ENCODE measurements around the gene BCOR. TPM values are rescaled to one million over a fixed set of nuclear protein-coding genes. Genes with fewer than 3 reads are reported as not detected.
A peak's percentile ranks its signal among the peaks of the same experiment; 100 is the strongest.

Gene BCOR
- total and polyA plus RNA-seq, 2 experiments from 2014 or later: 9.1 to 17.6 TPM

DNA sequence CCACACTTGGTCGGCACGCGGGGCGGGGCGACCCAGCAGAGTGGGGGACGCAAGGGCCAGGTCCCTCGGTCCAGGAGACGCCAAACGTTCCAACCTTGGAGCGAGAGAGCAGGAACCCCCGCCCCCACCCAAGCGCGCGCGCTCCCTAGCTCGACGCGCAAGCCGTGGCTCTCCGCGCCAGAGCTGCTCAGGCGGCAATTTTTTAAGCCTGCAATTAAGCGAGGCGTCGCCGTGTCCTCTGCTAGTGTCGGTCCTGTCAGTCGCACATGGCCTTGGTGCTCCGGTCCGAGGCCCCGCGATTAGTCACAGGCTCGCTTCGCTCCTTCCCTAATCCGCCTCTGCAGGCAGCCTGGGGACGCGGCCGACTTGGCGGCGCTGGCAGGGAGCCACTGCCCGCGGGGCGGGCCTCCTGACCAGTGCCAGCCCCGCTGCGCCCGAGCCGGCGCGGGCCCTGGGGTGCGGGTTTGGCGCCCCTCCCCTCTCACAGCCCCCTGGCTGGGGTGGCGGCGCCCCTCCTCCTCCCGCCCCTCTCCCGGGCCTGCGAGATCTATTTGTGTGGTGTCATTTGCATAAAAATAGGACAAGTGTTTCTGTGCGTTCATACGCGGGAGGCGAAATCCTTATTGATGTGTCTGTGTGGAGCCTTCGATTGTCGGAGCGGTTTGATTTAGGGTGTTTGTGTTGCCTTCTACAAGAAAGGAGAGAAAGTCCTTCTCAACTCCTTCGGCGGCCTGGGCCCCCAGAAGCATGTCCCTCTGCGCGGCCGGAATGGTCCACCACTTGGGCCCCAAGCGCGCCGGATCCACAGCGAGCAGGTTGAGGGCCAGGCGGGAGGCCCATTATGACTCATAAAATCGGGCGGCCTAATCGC is 9.8 kb upstream of the BCOR start:
- Histone ChIP-seq H3K4me2 (ENCODE audit: unreplicated experiment) (peak overlapping the region; percentile 57), H2AFZ (peak overlapping the region; percentile 32; the same call in 1 of the 2 replicates), H3K9ac (peak overlapping the region; percentile 90), H3K4me1 (ENCODE audit: insufficient read depth) (peaks cover 19% of the 10 kb centered on the region), H3K9me2 (ENCODE audit: insufficient read depth) (no peaks in the 10 kb centered on the region), H3K27ac (peak overlapping the region; percentile 72), H3K36me3 (ENCODE audit: low read depth) (no peaks in the 10 kb centered on the region), H3K9me3 (ENCODE audit: low read depth) (no peaks in the 10 kb centered on the region), H4K20me1 (ENCODE audit: insufficient read depth) (no peaks in the 10 kb centered on the region), H3K27me3 (replicated peaks; ENCODE audit: insufficient read depth) (no peaks in the 10 kb centered on the region), H3F3A (ENCODE audit: insufficient read depth) (peaks cover 3% of the 10 kb centered on the region; the same call in 1 of the 2 replicates), H3K4me3 (peak overlapping the region; percentile 76), H3K79me2 (ENCODE audit: insufficient read depth) (no peaks in the 10 kb centered on the region)
- DNase-seq: peak; percentile 74
- 5 to 7% methylated on average over 30 to 37 of the region's 76 CpGs for WGBS, 2 experiments (ENCODE audit: low coverage in 1 of 2, low lambda C conversion rate in 2 of 2, missing lambda C conversion rate in 2 of 2)
- in situ Hi-C loops (cut with MboI): no loop called here
- TF ChIP-seq EZH2 (IDR thresholded peaks at IDR 0.05; ENCODE audit: insufficient read depth, poor library complexity, severe bottlenecking) (no peak), EZH2phosphoT487 (IDR thresholded peaks at IDR 0.05; ENCODE audit: insufficient read depth, low read depth) (no peak)

DNA sequence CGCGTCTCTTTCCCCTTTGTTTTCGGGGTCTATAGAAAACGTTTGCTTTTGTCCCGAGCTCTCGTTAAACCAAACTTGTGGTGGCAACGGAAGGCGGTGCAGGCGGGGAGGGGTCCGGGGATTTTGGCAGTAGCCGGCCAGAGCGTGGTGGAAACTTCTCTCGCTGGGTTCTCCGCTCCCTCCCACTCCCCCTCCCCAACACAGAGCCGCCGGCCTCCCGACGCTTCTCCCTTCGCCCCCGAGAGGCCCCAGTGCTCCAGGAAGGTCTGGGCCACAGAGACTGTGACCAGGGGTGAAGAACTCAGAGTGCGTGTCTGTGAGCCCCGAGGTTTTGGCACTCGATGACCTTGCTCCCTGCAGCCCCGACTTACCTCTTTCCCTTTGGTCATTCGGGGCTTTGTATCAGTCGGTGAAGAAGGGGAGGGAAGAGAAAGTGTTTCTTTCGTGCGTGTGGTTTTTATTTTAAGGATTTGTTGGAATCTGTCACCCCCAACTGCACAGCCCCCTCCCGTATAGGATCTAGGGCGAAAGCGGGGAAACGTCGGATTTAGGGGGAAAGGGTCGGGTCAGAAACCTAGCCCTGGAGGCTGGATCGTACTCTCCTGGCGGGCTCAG is 9.0 kb upstream of the BCOR start:
- Histone ChIP-seq H3K9ac (peak overlapping the region; percentile 90), H3F3A (ENCODE audit: insufficient read depth) (peaks cover 3% of the 10 kb centered on the region; the same call in 1 of the 2 replicates), H3K9me2 (ENCODE audit: insufficient read depth) (no peaks in the 10 kb centered on the region), H3K27me3 (replicated peaks; ENCODE audit: insufficient read depth) (no peaks in the 10 kb centered on the region), H2AFZ (peak overlapping the region; percentile 58; the same call in 1 of the 2 replicates), H3K4me1 (ENCODE audit: insufficient read depth) (peaks cover 19% of the 10 kb centered on the region), H3K9me3 (ENCODE audit: low read depth) (no peaks in the 10 kb centered on the region), H3K4me2 (ENCODE audit: unreplicated experiment) (peak overlapping the region; percentile 57), H3K79me2 (ENCODE audit: insufficient read depth) (no peaks in the 10 kb centered on the region), H3K36me3 (ENCODE audit: low read depth) (no peaks in the 10 kb centered on the region), H4K20me1 (ENCODE audit: insufficient read depth) (no peaks in the 10 kb centered on the region), H3K27ac (peak overlapping the region; percentile 72), H3K4me3 (peak overlapping the region; percentile 76)
- DNase-seq: peak; percentile 17
- in situ Hi-C loops (cut with MboI): no loop called here
- 2 to 11% methylated on average over 10 to 34 of the region's 36 CpGs for WGBS, 2 experiments (ENCODE audit: low coverage in 1 of 2, low lambda C conversion rate in 2 of 2, missing lambda C conversion rate in 2 of 2)
- no peak for TF ChIP-seq EZH2phosphoT487 (IDR thresholded peaks at IDR 0.05; ENCODE audit: insufficient read depth, low read depth)
- no peak for TF ChIP-seq EZH2 (IDR thresholded peaks at IDR 0.05; ENCODE audit: insufficient read depth, poor library complexity, severe bottlenecking)

DNA sequence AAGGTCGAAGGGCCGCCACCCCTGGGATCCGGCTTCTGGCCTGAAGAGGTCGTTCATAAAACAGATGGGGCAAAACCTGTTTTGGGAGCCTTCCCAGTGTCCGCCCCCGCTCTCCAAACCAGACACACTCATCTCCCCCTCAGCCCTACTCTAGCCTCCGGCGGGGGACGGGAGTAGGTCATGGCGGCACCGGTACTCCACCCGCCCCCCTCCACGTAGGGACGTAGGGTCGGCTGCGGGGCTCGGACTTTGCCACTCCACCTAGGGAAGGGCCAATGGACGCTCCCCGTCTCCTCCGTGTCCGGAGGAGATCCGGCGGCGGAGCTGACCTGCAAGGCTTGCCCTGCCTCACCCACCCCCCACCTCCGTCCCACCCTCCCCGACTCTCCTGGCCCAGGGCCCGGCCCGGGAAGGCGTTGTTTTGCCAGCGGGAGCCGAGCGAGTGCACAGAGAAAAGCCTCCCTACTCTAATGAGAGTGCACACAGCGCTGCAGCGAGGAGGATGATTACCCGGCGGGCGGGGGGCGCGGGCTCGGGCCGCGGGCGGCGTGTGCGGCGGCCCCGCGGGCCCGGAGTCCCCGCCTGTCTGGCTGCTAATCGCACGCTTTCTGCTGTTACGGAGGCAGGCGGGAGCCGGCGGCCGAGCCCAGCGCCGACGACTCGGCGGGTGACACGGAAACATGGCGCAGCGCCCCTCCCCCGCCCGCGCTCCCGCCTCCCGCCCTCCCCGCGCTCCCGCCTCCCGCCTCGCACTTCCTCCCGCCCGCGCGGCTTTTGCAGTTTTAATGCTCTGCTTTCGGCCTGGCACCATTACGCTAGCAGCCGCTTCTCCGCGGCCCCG is 8.3 kb upstream of the BCOR start:
- Histone ChIP-seq H3K27ac (peak overlapping the region; percentile 72), H3K79me2 (ENCODE audit: insufficient read depth) (no peaks in the 10 kb centered on the region), H3K9me2 (ENCODE audit: insufficient read depth) (no peaks in the 10 kb centered on the region), H3F3A (ENCODE audit: insufficient read depth) (peaks cover 3% of the 10 kb centered on the region; the same call in 1 of the 2 replicates), H3K27me3 (replicated peaks; ENCODE audit: insufficient read depth) (no peaks in the 10 kb centered on the region), H2AFZ (peak overlapping the region; percentile 58; the same call in 1 of the 2 replicates), H3K9ac (peak overlapping the region; percentile 90), H3K4me2 (ENCODE audit: unreplicated experiment) (peak overlapping the region; percentile 81), H3K36me3 (ENCODE audit: low read depth) (no peaks in the 10 kb centered on the region), H3K4me1 (ENCODE audit: insufficient read depth) (peaks cover 19% of the 10 kb centered on the region), H3K4me3 (peak overlapping the region; percentile 76), H3K9me3 (ENCODE audit: low read depth) (no peaks in the 10 kb centered on the region), H4K20me1 (ENCODE audit: insufficient read depth) (no peaks in the 10 kb centered on the region)
- in situ Hi-C loops (cut with MboI): no loop called here
- peak; percentile 84 for DNase-seq
- 2 to 5% methylated on average over 4 to 47 of the region's 85 CpGs for WGBS, 2 experiments (ENCODE audit: low coverage in 1 of 2, low lambda C conversion rate in 2 of 2, missing lambda C conversion rate in 2 of 2)
- TF ChIP-seq EZH2 (IDR thresholded peaks at IDR 0.05; ENCODE audit: insufficient read depth, poor library complexity, severe bottlenecking) (no peak), EZH2phosphoT487 (IDR thresholded peaks at IDR 0.05; ENCODE audit: insufficient read depth, low read depth) (no peak)

Measured in GM23248 (cell line).